MM.1S (cell line): ENCODE results near the gene SAV1.

ENCODE experiments used
- CTCF ChIP-seq: fragments of 300-600 bp; sonication (generic); IDR thresholded peaks from 2 replicates; pipeline ENCODE4 v1.5.1; 2016; ENCODE audit warnings: antibody characterized with exemption, low read length, mixed read lengths
- EZH2 ChIP-seq: fragments of 300-600 bp; sonication (generic); optimal IDR thresholded peaks from 2 replicates; pipeline ENCODE3; 2017; ENCODE audit warnings: low read depth, mild to moderate bottlenecking, antibody characterized with exemption, low read length, mixed read lengths
- EZH2phosphoT487 ChIP-seq: fragments of 300-600 bp; sonication (generic); IDR thresholded peaks from 2 replicates; pipeline ENCODE4 v1.6.1; 2018; ENCODE audit warnings: antibody characterized with exemption, low read length

- no peak for TF ChIP-seq CTCF
- no peak for TF ChIP-seq EZH2phosphoT487
- TF ChIP-seq EZH2 = no peak
These were observed 52.6 kb downstream of the SAV1 start for GRCh38 chr14:50615552-50615951.
